HEK293 (cell line): Measurements from ENCODE around the gene EPHB1.

Source experiments
- ATF2 ChIP-seq: fragments of 450-650 bp; formaldehyde crosslinking; IDR thresholded peaks from 2 replicates; pipeline ENCODE4 v1.5.1; 2016; ENCODE audit warnings: missing biosample characterization, missing genetic modification characterization, low read depth
- ELK4 ChIP-seq: IDR thresholded peaks from 2 replicates; pipeline ENCODE4 v1.6.1; 2011; ENCODE audit warnings: mild to moderate bottlenecking, low read depth, low read length, borderline replicate concordance
- KLF9 ChIP-seq: fragments of 450-650 bp; formaldehyde crosslinking; IDR thresholded peaks from 2 replicates; pipeline ENCODE4 v1.5.1; 2016; ENCODE audit warnings: missing biosample characterization, missing genetic modification characterization, low read depth
- YY1 ChIP-seq: fragments of 450-650 bp; formaldehyde crosslinking; IDR thresholded peaks from 2 replicates; pipeline ENCODE4 v1.5.1; 2018; ENCODE audit warnings: missing biosample characterization, missing genetic modification characterization
- ZNF146 ChIP-seq: fragments of 450-650 bp; formaldehyde crosslinking; IDR thresholded peaks from 2 replicates; pipeline ENCODE4 v1.5.1; 2016; ENCODE audit warnings: missing biosample characterization, missing genetic modification characterization
- ZNF157 ChIP-seq: fragments of 450-650 bp; formaldehyde crosslinking; IDR thresholded peaks from 2 replicates; pipeline ENCODE4 v1.5.1; 2016; ENCODE audit warnings: missing biosample characterization, missing genetic modification characterization
- ZNF266 ChIP-seq: fragments of 450-650 bp; formaldehyde crosslinking; IDR thresholded peaks from 2 replicates; pipeline ENCODE4 v1.5.1; 2016; ENCODE audit warnings: missing biosample characterization, missing genetic modification characterization, low read depth
- ZNF274 ChIP-seq, 2 experiments: fragments of 200-500 bp in 1 of 2; fragments of 450-650 bp in 1 of 2; sonication (Bioruptor generic) in 1 of 2; formaldehyde crosslinking in 1 of 2; IDR thresholded peaks; 2 replicates each; pipeline versions ENCODE4 v1.5.1 to v1.6.1; 2014 to 2016; ENCODE audit warnings: borderline replicate concordance in 1 of 2, inconsistent platforms in 1 of 2, low read length in 1 of 2, missing biosample characterization in 1 of 2, missing genetic modification characterization in 1 of 2
- ZNF311 ChIP-seq: fragments of 450-650 bp; formaldehyde crosslinking; IDR thresholded peaks from 2 replicates; pipeline ENCODE4 v1.5.1; 2017; ENCODE audit warnings: missing biosample characterization, missing genetic modification characterization, borderline replicate concordance
- ZNF792 ChIP-seq: fragments of 450-650 bp; formaldehyde crosslinking; IDR thresholded peaks from 2 replicates; pipeline ENCODE4 v1.5.1; 2016; ENCODE audit warnings: missing biosample characterization, missing genetic modification characterization
- TF ChIP-seq, protein P1 (sequence below): fragments of 450-650 bp; formaldehyde crosslinking; IDR thresholded peaks from 2 replicates; pipeline ENCODE4 v1.5.1; 2016; ENCODE audit warnings: missing biosample characterization, missing genetic modification characterization

- no peak for TF ChIP-seq ELK4
- no peak for TF ChIP-seq ZNF266
- TF ChIP-seq ATF2 (tag by site-specific recombination) = no peak
- no peak for TF ChIP-seq KLF9
- TF ChIP-seq, protein P1, sequence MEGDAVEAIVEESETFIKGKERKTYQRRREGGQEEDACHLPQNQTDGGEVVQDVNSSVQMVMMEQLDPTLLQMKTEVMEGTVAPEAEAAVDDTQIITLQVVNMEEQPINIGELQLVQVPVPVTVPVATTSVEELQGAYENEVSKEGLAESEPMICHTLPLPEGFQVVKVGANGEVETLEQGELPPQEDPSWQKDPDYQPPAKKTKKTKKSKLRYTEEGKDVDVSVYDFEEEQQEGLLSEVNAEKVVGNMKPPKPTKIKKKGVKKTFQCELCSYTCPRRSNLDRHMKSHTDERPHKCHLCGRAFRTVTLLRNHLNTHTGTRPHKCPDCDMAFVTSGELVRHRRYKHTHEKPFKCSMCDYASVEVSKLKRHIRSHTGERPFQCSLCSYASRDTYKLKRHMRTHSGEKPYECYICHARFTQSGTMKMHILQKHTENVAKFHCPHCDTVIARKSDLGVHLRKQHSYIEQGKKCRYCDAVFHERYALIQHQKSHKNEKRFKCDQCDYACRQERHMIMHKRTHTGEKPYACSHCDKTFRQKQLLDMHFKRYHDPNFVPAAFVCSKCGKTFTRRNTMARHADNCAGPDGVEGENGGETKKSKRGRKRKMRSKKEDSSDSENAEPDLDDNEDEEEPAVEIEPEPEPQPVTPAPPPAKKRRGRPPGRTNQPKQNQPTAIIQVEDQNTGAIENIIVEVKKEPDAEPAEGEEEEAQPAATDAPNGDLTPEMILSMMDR (tag by site-specific recombination) = no peak
- TF ChIP-seq YY1 (tag by site-specific recombination) = no peak
- TF ChIP-seq ZNF157 (tag by site-specific recombination) = no peak
- TF ChIP-seq ZNF792 = no peak
- TF ChIP-seq ZNF311 (tag by site-specific recombination) = no peak
- TF ChIP-seq ZNF146 (tag by site-specific recombination) = no peak
- TF ChIP-seq ZNF274 (IDR thresholded peaks at IDR 0.05; ENCODE audit: low read length) = no peak
- no peak for TF ChIP-seq ZNF274 (tag by site-specific recombination; IDR thresholded peaks at IDR 0.05; ENCODE audit: borderline replicate concordance)
Observed at GRCh38 chr3:134832585-134832984, 37.5 kb downstream of the EPHB1 start.
